Mesenchymal stem cell (in vitro differentiated cells and primary cell): ENCODE measurements around the gene ACSF3.

Experiments used
- DNase-seq: peaks from one replicate; pipeline ENCODE4 v3.0.0-alpha.2; 2013
- H2AFZ ChIP-seq: one replicate; pipeline ENCODE4 v1.6.1; 2013; ENCODE audit warnings: low read depth, mild to moderate bottlenecking, control low read depth, inconsistent platforms, low read length, moderate library complexity
- H2AK5ac ChIP-seq: 2 replicates; pipeline ENCODE4 v1.6.1; 2013; ENCODE audit warnings: low read length, moderate library complexity, mild to moderate bottlenecking, inconsistent platforms; ENCODE audit not compliant: severe bottlenecking
- H2BK120ac ChIP-seq: one replicate; pipeline ENCODE4 v1.6.1; 2013; ENCODE audit warnings: low read depth, mild to moderate bottlenecking, inconsistent platforms, low read length, moderate library complexity
- H2BK12ac ChIP-seq, 2 experiments: one replicate each; pipeline ENCODE4 v1.6.1; 2013; ENCODE audit warnings: inconsistent platforms in 2 of 2, low read length in 2 of 2, mild to moderate bottlenecking in 2 of 2, moderate library complexity in 2 of 2, control low read depth in 1 of 2
- H2BK15ac ChIP-seq: one replicate; pipeline ENCODE4 v1.6.1; 2013; ENCODE audit warnings: mild to moderate bottlenecking, low read depth, inconsistent platforms; ENCODE audit not compliant: poor library complexity, severe bottlenecking
- H2BK5ac ChIP-seq: 2 replicates; pipeline ENCODE4 v1.6.1; 2013; ENCODE audit warnings: low read depth, mild to moderate bottlenecking, low read length, control low read depth, inconsistent platforms; ENCODE audit not compliant: poor library complexity, severe bottlenecking
- H3K14ac ChIP-seq, 2 experiments: one replicate each; pipeline ENCODE4 v1.6.1; 2013; ENCODE audit warnings: inconsistent platforms in 2 of 2, low read length in 2 of 2, control low read depth in 1 of 2, mild to moderate bottlenecking in 1 of 2, moderate library complexity in 1 of 2
- H3K18ac ChIP-seq, 2 experiments: one replicate each; pipeline ENCODE4 v1.6.1; 2013; ENCODE audit warnings: inconsistent platforms in 2 of 2, low read length in 2 of 2, control low read depth in 1 of 2, low read depth in 1 of 2, mild to moderate bottlenecking in 1 of 2
- H3K23ac ChIP-seq, 2 experiments: one replicate each; pipeline ENCODE4 v1.6.1; 2013; ENCODE audit warnings: inconsistent platforms in 2 of 2, low read length in 2 of 2, mild to moderate bottlenecking in 2 of 2, moderate library complexity in 2 of 2, control low read depth in 1 of 2
- H3K27ac ChIP-seq: 2 replicates; pipeline ENCODE4 v1.5.1; 2013; ENCODE audit warnings: mild to moderate bottlenecking, moderate library complexity, low read length, control low read depth, inconsistent platforms; ENCODE audit not compliant: poor library complexity, severe bottlenecking
- H3K27me3 ChIP-seq, 2 experiments: 2 replicates each; pipeline versions ENCODE4 v1.6.1 to v1.7.0; 2013; ENCODE audit warnings: low read length in 2 of 2, mild to moderate bottlenecking in 2 of 2, moderate library complexity in 2 of 2, control low read depth in 1 of 2, inconsistent platforms in 1 of 2; ENCODE audit not compliant: control insufficient read depth in 1 of 2, insufficient read depth in 1 of 2
- H3K36me3 ChIP-seq, 2 experiments: 2 replicates each; pipeline versions ENCODE4 v1.6.1 to v1.7.0; 2013; ENCODE audit warnings: low read length in 2 of 2, control low read depth in 1 of 2, inconsistent platforms in 1 of 2, low read depth in 1 of 2, mild to moderate bottlenecking in 1 of 2; ENCODE audit not compliant: insufficient read depth in 2 of 2, control insufficient read depth in 1 of 2
- H3K4ac ChIP-seq, 2 experiments: one replicate each; pipeline ENCODE4 v1.6.1; 2013; ENCODE audit warnings: inconsistent platforms in 2 of 2, low read length in 2 of 2, mild to moderate bottlenecking in 2 of 2, moderate library complexity in 2 of 2, control low read depth in 1 of 2, low read depth in 1 of 2
- H3K4me1 ChIP-seq: 2 replicates; pipeline ENCODE4 v1.6.1; 2013; ENCODE audit warnings: low read depth, low read length, control low read depth; ENCODE audit not compliant: control insufficient read depth, insufficient read depth
- H3K4me2 ChIP-seq: 2 replicates; pipeline ENCODE4 v1.6.1; 2013; ENCODE audit warnings: low read length, mild to moderate bottlenecking, inconsistent platforms; ENCODE audit not compliant: poor library complexity, severe bottlenecking
- H3K4me3 ChIP-seq, 2 experiments: 2 replicates each; pipeline versions ENCODE4 v1.5.1 to v1.7.0; 2013; ENCODE audit warnings: low read length in 2 of 2, mild to moderate bottlenecking in 2 of 2, control low read depth in 1 of 2, low read depth in 1 of 2; ENCODE audit not compliant: insufficient read depth in 1 of 2
- H3K79me1 ChIP-seq: replicated peaks from 2 replicates; pipeline ENCODE4 v1.6.1; 2013; ENCODE audit warnings: mild to moderate bottlenecking, control low read depth, low read length, inconsistent platforms; ENCODE audit not compliant: poor library complexity, severe bottlenecking
- H3K9ac ChIP-seq: 2 replicates; pipeline ENCODE4 v1.7.0; 2013; ENCODE audit warnings: mild to moderate bottlenecking, low read length, moderate library complexity
- H3K9me3 ChIP-seq: 2 replicates; pipeline ENCODE4 v1.7.0; 2013; ENCODE audit warnings: mild to moderate bottlenecking, low read length; ENCODE audit not compliant: control insufficient read depth
- H4K8ac ChIP-seq: one replicate; pipeline ENCODE4 v1.6.1; 2013; ENCODE audit warnings: inconsistent platforms, mild to moderate bottlenecking, low read length, moderate library complexity
- H4K91ac ChIP-seq: one replicate; pipeline ENCODE4 v1.6.1; 2013; ENCODE audit warnings: mild to moderate bottlenecking, low read length, inconsistent platforms
- WGBS: methylation state at CpG from one replicate; pipeline ENCODE4 v1.1.7; 2013; ENCODE audit warnings: mixed read lengths; 5-methylcytosine and 5-hydroxymethylcytosine counted together

ACSF3 gene

GRCh38 chr16:89061590-89062380, 31.9 kb upstream of the ACSF3 start:
- no peak for DNase-seq
- peak overlapping the region in 1 of 2 experiments; percentile 11 for H3K4me3 ChIP-seq
- H3K4me1 ChIP-seq: no peaks in the 10 kb centered on the region
- no peaks in the 10 kb centered on the region for H3K9me3 ChIP-seq
- no peak overlapping the region for H2AK5ac ChIP-seq
- no peak overlapping the region for H3K27ac ChIP-seq
- H3K18ac ChIP-seq: no peak overlapping the region
- H4K91ac ChIP-seq: no peak overlapping the region
- H3K4ac ChIP-seq: no peak overlapping the region
- no peak overlapping the region for H2AFZ ChIP-seq
- H4K8ac ChIP-seq: no peak overlapping the region
- H2BK5ac ChIP-seq: no peak overlapping the region
- H2BK12ac ChIP-seq: no peak overlapping the region
- H2BK15ac ChIP-seq: no peak overlapping the region
- H3K9ac ChIP-seq: no peak overlapping the region
- H3K4me2 ChIP-seq: no peak overlapping the region
- H3K27me3 ChIP-seq: peaks cover 19 to 73% of the 10 kb centered on the region in 2 experiments
- no peaks in the 10 kb centered on the region for H3K79me1 ChIP-seq
- 83% methylated on average over 16 of the region's 17 CpGs for WGBS
- no peak overlapping the region for H2BK120ac ChIP-seq
- H3K36me3 ChIP-seq: no peaks in the 10 kb centered on the region
- H3K23ac ChIP-seq: no peak overlapping the region
- no peak overlapping the region for H3K14ac ChIP-seq

DNA sequence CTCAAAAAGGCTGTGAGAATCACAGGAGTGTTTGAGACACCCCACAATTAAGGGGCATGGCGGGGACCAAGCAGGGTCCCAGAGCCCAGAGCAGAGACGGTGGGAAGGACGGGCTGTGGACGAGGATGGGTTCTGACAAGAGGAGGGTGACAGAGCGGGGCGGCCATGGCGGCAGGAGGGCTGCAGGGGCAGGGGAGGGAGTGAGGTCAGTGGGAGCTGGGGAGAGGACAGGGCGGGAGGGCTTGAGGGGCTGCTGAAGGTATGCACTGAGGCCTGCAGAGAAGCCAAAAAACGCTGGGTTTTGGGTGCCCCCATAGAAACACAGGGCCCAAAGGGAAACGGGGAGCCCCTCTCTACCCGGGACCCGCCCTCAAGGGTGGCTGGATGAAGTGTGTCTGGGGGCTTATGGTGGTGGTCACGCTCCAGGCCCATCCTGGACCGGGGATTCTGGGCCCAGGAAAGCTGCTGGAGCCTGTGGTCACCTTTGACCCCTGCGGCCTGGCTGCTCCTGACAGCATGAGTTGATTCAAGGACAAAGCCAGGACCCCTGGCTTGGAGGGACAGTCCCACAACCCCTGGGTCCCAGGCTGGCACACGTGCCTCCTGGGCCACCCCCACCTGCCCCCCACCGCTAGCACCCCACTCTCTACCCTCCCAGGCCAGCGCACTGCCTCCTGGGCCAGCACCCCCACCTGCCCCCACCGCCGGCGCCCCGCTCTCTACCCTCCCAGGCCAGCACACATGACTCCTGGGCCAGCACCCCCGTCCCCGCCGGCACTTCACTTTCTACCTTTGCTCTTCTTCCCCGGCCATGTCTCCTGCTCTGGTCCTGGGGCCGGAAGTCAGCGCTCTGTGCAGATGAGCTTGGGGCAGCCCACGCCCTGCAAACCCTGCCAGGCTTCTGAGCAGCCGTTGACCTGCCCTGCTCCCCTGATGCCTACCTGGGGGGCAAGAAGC, 31.0 kb upstream of the ACSF3 start:
- Histone ChIP-seq H3K4me3 (peak overlapping the region in 1 of 2 experiments; percentile 5), H3K9me3 (no peaks in the 10 kb centered on the region), H2BK12ac (no peak overlapping the region), H2BK120ac (no peak overlapping the region), H3K14ac (no peak overlapping the region), H4K91ac (no peak overlapping the region), H3K9ac (no peak overlapping the region), H3K18ac (no peak overlapping the region), H3K36me3 (no peaks in the 10 kb centered on the region), H2AK5ac (no peak overlapping the region), H2BK5ac (no peak overlapping the region), H3K23ac (no peak overlapping the region), H3K4me1 (peaks cover under 1% of the 10 kb centered on the region), H3K4me2 (no peak overlapping the region), H3K27me3 (peaks cover 15 to 73% of the 10 kb centered on the region in 2 experiments), H3K79me1 (no peaks in the 10 kb centered on the region), H2BK15ac (no peak overlapping the region), H2AFZ (no peak overlapping the region), H3K4ac (no peak overlapping the region), H4K8ac (no peak overlapping the region), H3K27ac (no peak overlapping the region)
- no peak for DNase-seq
- WGBS: 87% methylated on average over 29 of the region's 30 CpGs

DNA sequence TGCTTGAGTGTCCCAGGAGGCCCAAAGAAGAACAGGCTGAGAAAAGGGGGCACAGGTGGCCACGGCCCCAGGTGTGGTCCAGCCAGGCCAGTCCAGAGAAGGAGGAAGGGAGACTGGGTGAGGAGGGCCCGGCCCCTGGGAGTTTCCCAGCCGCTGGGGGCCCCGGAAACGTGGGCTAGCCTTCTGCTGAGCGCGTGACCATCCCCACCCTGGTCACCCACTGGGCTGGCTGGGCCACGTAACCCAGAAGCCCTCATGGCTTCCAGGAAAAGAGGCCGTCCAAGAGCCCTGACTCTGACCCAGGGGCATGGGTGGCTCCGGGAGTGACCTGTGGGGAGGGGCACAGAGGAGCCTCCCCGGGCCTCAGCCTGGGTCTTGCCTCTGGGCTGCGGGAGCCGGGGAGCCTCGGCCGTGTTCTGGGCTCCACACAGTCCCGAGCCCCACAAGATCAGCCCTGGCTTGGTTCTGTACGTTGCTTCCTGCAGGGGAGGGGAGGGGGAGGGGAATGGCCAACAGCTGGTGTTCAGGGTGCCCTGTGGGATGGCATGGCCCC, 29.8 kb upstream of the ACSF3 start:
- Histone ChIP-seq H3K36me3 (no peaks in the 10 kb centered on the region), H4K8ac (no peak overlapping the region), H3K9me3 (no peaks in the 10 kb centered on the region), H3K18ac (no peak overlapping the region), H2AK5ac (no peak overlapping the region), H3K4me3 (no peak overlapping the region), H2BK15ac (no peak overlapping the region), H2AFZ (no peak overlapping the region), H3K79me1 (no peaks in the 10 kb centered on the region), H3K27ac (no peak overlapping the region), H3K4me2 (no peak overlapping the region), H3K23ac (no peak overlapping the region), H2BK12ac (no peak overlapping the region), H3K4me1 (peaks cover 1% of the 10 kb centered on the region), H3K14ac (no peak overlapping the region), H2BK120ac (no peak overlapping the region), H3K9ac (no peak overlapping the region), H4K91ac (no peak overlapping the region), H2BK5ac (no peak overlapping the region), H3K4ac (no peak overlapping the region), H3K27me3 (peaks cover 14 to 73% of the 10 kb centered on the region in 2 experiments)
- 87% methylated on average over 13 of the region's 17 CpGs for WGBS
- no peak for DNase-seq
